Stomach (tissue), 4 donors: ENCODE measurements around the gene PRPS1L1.

ENCODE experiments used
- POLR2A ChIP-seq, 4 donors: fragments of 450-650 bp; IDR thresholded peaks; one replicate each; pipeline ENCODE4 v1.6.1; 2016; ENCODE audit warnings: antibody characterized with exemption in 4 of 4, control low read depth in 2 of 4, mild to moderate bottlenecking in 1 of 4, moderate library complexity in 1 of 4
- TF ChIP-seq, protein P1 (sequence below), 7 experiments: fragments of 450-650 bp in 4 of 7; fragments of 200-600 bp in 3 of 7; sonication (generic) in 3 of 7; IDR thresholded peaks; one replicate each; pipeline ENCODE4 v1.5.1; 2016 to 2019; ENCODE audit warnings: antibody characterized with exemption in 7 of 7, control low read depth in 2 of 7, mild to moderate bottlenecking in 1 of 7

DNA sequence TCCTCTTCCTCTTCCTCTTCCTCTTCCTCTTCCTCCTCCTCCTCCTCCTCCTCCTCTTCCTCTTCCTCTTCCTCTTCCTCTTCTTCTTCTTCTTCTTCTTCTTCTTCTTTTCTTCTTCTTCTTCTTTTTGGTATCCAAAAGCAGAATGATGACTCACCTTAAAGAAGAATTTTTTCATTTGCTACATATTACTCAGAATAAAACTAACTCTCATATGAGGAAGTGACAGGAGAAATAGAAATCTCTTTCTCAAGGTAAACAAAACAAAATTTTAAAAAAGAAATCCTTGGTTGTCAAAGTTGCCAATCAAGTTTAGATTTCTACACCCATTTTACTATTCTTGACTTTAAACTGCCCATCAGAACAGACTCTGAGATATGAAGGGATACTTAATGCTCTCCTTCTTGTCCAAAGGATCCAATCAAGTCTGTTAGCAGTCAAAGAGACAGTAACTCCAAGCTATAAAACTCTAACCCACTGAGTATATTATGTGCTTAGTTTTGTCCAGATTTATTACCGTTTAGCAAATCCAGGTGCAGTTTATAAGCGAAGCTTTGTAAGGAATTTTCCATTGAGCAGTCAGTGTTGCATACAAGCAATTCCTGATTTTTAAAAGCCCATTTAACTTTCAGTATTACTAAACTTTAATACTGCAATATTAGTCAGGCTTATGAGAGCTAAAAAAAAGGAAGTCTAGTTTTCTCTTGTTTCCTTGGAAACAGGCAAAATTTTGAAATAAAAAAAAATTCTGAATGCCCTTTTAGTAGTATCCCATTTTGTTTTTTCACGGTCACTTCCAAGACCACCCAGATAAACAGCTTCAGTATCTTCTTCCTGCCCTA lies 44.2 kb downstream of the PRPS1L1 start:
- TF ChIP-seq, protein P1, sequence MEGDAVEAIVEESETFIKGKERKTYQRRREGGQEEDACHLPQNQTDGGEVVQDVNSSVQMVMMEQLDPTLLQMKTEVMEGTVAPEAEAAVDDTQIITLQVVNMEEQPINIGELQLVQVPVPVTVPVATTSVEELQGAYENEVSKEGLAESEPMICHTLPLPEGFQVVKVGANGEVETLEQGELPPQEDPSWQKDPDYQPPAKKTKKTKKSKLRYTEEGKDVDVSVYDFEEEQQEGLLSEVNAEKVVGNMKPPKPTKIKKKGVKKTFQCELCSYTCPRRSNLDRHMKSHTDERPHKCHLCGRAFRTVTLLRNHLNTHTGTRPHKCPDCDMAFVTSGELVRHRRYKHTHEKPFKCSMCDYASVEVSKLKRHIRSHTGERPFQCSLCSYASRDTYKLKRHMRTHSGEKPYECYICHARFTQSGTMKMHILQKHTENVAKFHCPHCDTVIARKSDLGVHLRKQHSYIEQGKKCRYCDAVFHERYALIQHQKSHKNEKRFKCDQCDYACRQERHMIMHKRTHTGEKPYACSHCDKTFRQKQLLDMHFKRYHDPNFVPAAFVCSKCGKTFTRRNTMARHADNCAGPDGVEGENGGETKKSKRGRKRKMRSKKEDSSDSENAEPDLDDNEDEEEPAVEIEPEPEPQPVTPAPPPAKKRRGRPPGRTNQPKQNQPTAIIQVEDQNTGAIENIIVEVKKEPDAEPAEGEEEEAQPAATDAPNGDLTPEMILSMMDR (IDR thresholded peaks at IDR 0.05), result no peak
- TF ChIP-seq POLR2A (IDR thresholded peaks at IDR 0.05), result no peak
